Omental fat pad (tissue), 4 donors: ENCODE results near the gene TNFAIP3. TPM values are rescaled to one million over a fixed set of nuclear protein-coding genes. Genes with fewer than 3 reads are reported as not detected.

Experiments
- ATAC-seq: fragments of 150-250 bp; one replicate; pipeline ENCODE4 v1.9.1; 2016; ENCODE audit warnings: mild to moderate bottlenecking, moderate library complexity; ENCODE audit not compliant: low FRiP score
- DNase-seq: peaks from one replicate; pipeline ENCODE4 v3.0.0-alpha.2; 2019; ENCODE audit warnings: low spot score
- CTCF ChIP-seq, 3 donors: fragments of 450-650 bp; IDR thresholded peaks; one replicate each; pipeline ENCODE4 v1.5.1; 2016 to 2017; ENCODE audit warnings: antibody characterized with exemption in 3 of 3, mild to moderate bottlenecking in 3 of 3, moderate library complexity in 2 of 3
- total RNA-seq, 4 donors: library from RNA; depleted of rRNA; stranded (reverse); fragments of >200 nt; gene quantifications; one replicate each; pipeline ENCODE4 v1.1.0, GENCODE V29; 2016

The TNFAIP3 gene
- total RNA-seq, 4 donors from 2014 or later: 24.2 to 250 (median 44.5) TPM

GRCh38 chr6:137913996-137914529 is 47.0 kb downstream of the TNFAIP3 start:
- no peak for TF ChIP-seq CTCF (IDR thresholded peaks at IDR 0.05)
- DNase-seq: no peak

GRCh38 chr6:137914530-137915193 is 47.6 kb downstream of the TNFAIP3 start:
- TF ChIP-seq CTCF (IDR thresholded peaks at IDR 0.05): no peak
- no peak for ATAC-seq
- no peak for DNase-seq

More at GRCh38 chr6:137913996-137914529, 47.0 kb downstream of the TNFAIP3 start:
- no peak for ATAC-seq

- DNase-seq (no peak), ATAC-seq (no peak)
- no peak for TF ChIP-seq CTCF (IDR thresholded peaks at IDR 0.05)
Observed at GRCh38 chr6:137915790-137916189, 48.7 kb downstream of the TNFAIP3 start.

- ATAC-seq (no peak), DNase-seq (no peak)
- no peak for TF ChIP-seq CTCF (IDR thresholded peaks at IDR 0.05)
Observed at GRCh38 chr6:137917551-137918325, 50.7 kb downstream of the TNFAIP3 start.

GRCh38 chr6:137919502-137919823 is 52.4 kb downstream of the TNFAIP3 start:
- no peak for DNase-seq
- TF ChIP-seq CTCF (IDR thresholded peaks at IDR 0.05): no peak
- no peak for ATAC-seq

- TF ChIP-seq CTCF (IDR thresholded peaks at IDR 0.05): no peak
- no peak for ATAC-seq
- no peak for DNase-seq
Observed at GRCh38 chr6:137919837-137920730, 53.0 kb downstream of the TNFAIP3 start.
